Activated CD4-positive, CD25-positive, alpha-beta regulatory T cell treated with anti-CD3 and anti-CD28 coated beads, Interleukin-2, amount 50 U/mL, for 16 hours (primary cell): ENCODE data around the gene BORCS8.
"Not testable (repeated sequence)": the region's sequence is repeated elsewhere in the genome, so short reads cannot be mapped to it uniquely, and the experiment has no call there.

Experiments
- DNase-seq: peaks from one replicate; pipeline ENCODE4 v3.0.0-alpha.2; 2020; ENCODE audit warnings: low read depth, low spot score

BORCS8 gene

GRCh38 chr19:19192078-19192882 lies at the start of gene BORCS8, which contains the start of gene RFXANK:
Gene BORCS8 (minus strand): TSS chr19:19192152. CDS start chr19:19192117, 35 bp downstream.
Gene RFXANK (plus strand): TSS chr19:19192258. CDS start chr19:19193947, 1,689 bp downstream.
- peak; percentile 96 for DNase-seq

- DNase-seq = no peak
These were observed 48.5 kb upstream of the BORCS8 start for GRCh38 chr19:19240476-19240875.

- no peak for DNase-seq
These were observed 47.7 kb upstream of the BORCS8 start for GRCh38 chr19:19239675-19240074.

GRCh38 chr19:19238126-19238894 lies 46.4 kb upstream of the BORCS8 start:
- no peak for DNase-seq

- no peak for DNase-seq
These were observed 44.2 kb upstream of the BORCS8 start for GRCh38 chr19:19236173-19236572.

GRCh38 chr19:19234220-19234816 lies 42.4 kb upstream of the BORCS8 start:
- no peak for DNase-seq

- DNase-seq = no peak
These were observed 40.3 kb upstream of the BORCS8 start for GRCh38 chr19:19232261-19232721.

GRCh38 chr19:19230999-19231398 lies 39.0 kb upstream of the BORCS8 start:
- DNase-seq = no peak

- no peak for DNase-seq
These were observed 37.7 kb upstream of the BORCS8 start for GRCh38 chr19:19229701-19230100.

GRCh38 chr19:19227217-19227616 lies 35.3 kb upstream of the BORCS8 start:
- DNase-seq = no peak

- DNase-seq = no peak
These were observed 34.7 kb upstream of the BORCS8 start for GRCh38 chr19:19226663-19227062.

GRCh38 chr19:19226204-19226603 lies 34.3 kb upstream of the BORCS8 start:
- no peak for DNase-seq

GRCh38 chr19:19224852-19225494 lies 33.0 kb upstream of the BORCS8 start:
- DNase-seq = peak; percentile 46

GRCh38 chr19:19224150-19224851 lies 32.3 kb upstream of the BORCS8 start:
- DNase-seq = no peak

- no peak for DNase-seq
These were observed 31.7 kb upstream of the BORCS8 start for GRCh38 chr19:19223636-19224035.

GRCh38 chr19:19223060-19223459 lies 31.1 kb upstream of the BORCS8 start:
- no peak for DNase-seq

- DNase-seq = not testable (repeated sequence)
These were observed 29.0 kb upstream of the BORCS8 start for GRCh38 chr19:19221000-19221399.

GRCh38 chr19:19218911-19219310 lies 27.0 kb upstream of the BORCS8 start:
- no peak for DNase-seq

GRCh38 chr19:19217099-19217498 lies 25.1 kb upstream of the BORCS8 start:
- DNase-seq = no peak

GRCh38 chr19:19215792-19216191 lies 23.8 kb upstream of the BORCS8 start:
- DNase-seq = no peak

GRCh38 chr19:19214892-19215291 lies 22.9 kb upstream of the BORCS8 start:
- DNase-seq = no peak
